ENCODE measurements around the gene ACLY.

Gene ACLY

GRCh38 chr17:41957031-41957868 lies 38.5 kb upstream of the ACLY start:
- in situ Hi-C loops (cut with HindIII; ENCODE audit: low pct_unique_long_range_greater_than_20kb, low sequenced_read_pairs) = no loop called here
- TF ChIP-seq JUND (IDR thresholded peaks at IDR 0.05; ENCODE audit: low read depth) = no peak
- DNase-seq (ENCODE audit: low read depth in 1 of 2, low spot score in 1 of 2) = no peak

GRCh38 chr17:41956522-41956921 lies 37.8 kb upstream of the ACLY start:
- in situ Hi-C loops (cut with HindIII; ENCODE audit: low pct_unique_long_range_greater_than_20kb, low sequenced_read_pairs) = no loop called here
- no peak for DNase-seq (ENCODE audit: low read depth in 1 of 2, low spot score in 1 of 2)
- TF ChIP-seq JUND (IDR thresholded peaks at IDR 0.05; ENCODE audit: low read depth) = no peak

- TF ChIP-seq JUND (IDR thresholded peaks at IDR 0.05; ENCODE audit: low read depth) = no peak
- DNase-seq (ENCODE audit: low read depth in 1 of 2, low spot score in 1 of 2) = no peak
- in situ Hi-C loops (cut with HindIII; ENCODE audit: low pct_unique_long_range_greater_than_20kb, low sequenced_read_pairs) = no loop called here
Measured at GRCh38 chr17:41948762-41949460, 30.2 kb upstream of the ACLY start.

- TF ChIP-seq JUND (IDR thresholded peaks at IDR 0.05; ENCODE audit: low read depth) = no peak
- in situ Hi-C loops (cut with HindIII; ENCODE audit: low pct_unique_long_range_greater_than_20kb, low sequenced_read_pairs) = no loop called here
- DNase-seq (ENCODE audit: low read depth in 1 of 2, low spot score in 1 of 2) = no peak
Measured at GRCh38 chr17:41944943-41945342, 26.2 kb upstream of the ACLY start.

- in situ Hi-C loops (cut with HindIII; ENCODE audit: low pct_unique_long_range_greater_than_20kb, low sequenced_read_pairs) = no loop called here
- no peak for TF ChIP-seq JUND (IDR thresholded peaks at IDR 0.05; ENCODE audit: low read depth)
- DNase-seq (ENCODE audit: low read depth in 1 of 2, low spot score in 1 of 2) = no peak
Measured at GRCh38 chr17:41943492-41943891, 24.7 kb upstream of the ACLY start.

GRCh38 chr17:41942626-41943373 lies 24.0 kb upstream of the ACLY start:
- no peak for DNase-seq (ENCODE audit: low read depth in 1 of 2, low spot score in 1 of 2)
- TF ChIP-seq JUND (IDR thresholded peaks at IDR 0.05; ENCODE audit: low read depth) = no peak
- in situ Hi-C loops (cut with HindIII; ENCODE audit: low pct_unique_long_range_greater_than_20kb, low sequenced_read_pairs) = no loop called here

GRCh38 chr17:41941168-41941567 lies 22.4 kb upstream of the ACLY start:
- no peak for DNase-seq (ENCODE audit: low read depth in 1 of 2, low spot score in 1 of 2)
- in situ Hi-C loops (cut with HindIII; ENCODE audit: low pct_unique_long_range_greater_than_20kb, low sequenced_read_pairs) = no loop called here
- no peak for TF ChIP-seq JUND (IDR thresholded peaks at IDR 0.05; ENCODE audit: low read depth)

- in situ Hi-C loops (cut with HindIII; ENCODE audit: low pct_unique_long_range_greater_than_20kb, low sequenced_read_pairs) = no loop called here
- no peak for DNase-seq (ENCODE audit: low read depth in 1 of 2, low spot score in 1 of 2)
- no peak for TF ChIP-seq JUND (IDR thresholded peaks at IDR 0.05; ENCODE audit: low read depth)
Measured at GRCh38 chr17:41939693-41940090, 20.9 kb upstream of the ACLY start.

- in situ Hi-C loops (cut with HindIII; ENCODE audit: low pct_unique_long_range_greater_than_20kb, low sequenced_read_pairs) = no loop called here
- no peak for DNase-seq (ENCODE audit: low read depth in 1 of 2, low spot score in 1 of 2)
- no peak for TF ChIP-seq JUND (IDR thresholded peaks at IDR 0.05; ENCODE audit: low read depth)
Measured at GRCh38 chr17:41939044-41939692, 20.4 kb upstream of the ACLY start.

- TF ChIP-seq JUND (IDR thresholded peaks at IDR 0.05; ENCODE audit: low read depth) = no peak
- in situ Hi-C loops (cut with HindIII; ENCODE audit: low pct_unique_long_range_greater_than_20kb, low sequenced_read_pairs) = no loop called here
- no peak for DNase-seq (ENCODE audit: low read depth in 1 of 2, low spot score in 1 of 2)
Measured at GRCh38 chr17:41937970-41938954, 19.5 kb upstream of the ACLY start.

GRCh38 chr17:41935641-41936040 lies 16.9 kb upstream of the ACLY start:
- no peak for DNase-seq (ENCODE audit: low read depth in 1 of 2, low spot score in 1 of 2)
- in situ Hi-C loops (cut with HindIII; ENCODE audit: low pct_unique_long_range_greater_than_20kb, low sequenced_read_pairs) = no loop called here
- no peak for TF ChIP-seq JUND (IDR thresholded peaks at IDR 0.05; ENCODE audit: low read depth)

Measured in T47D (cell line).